Head of caudate nucleus (tissue), 42 donors: Measurements from ENCODE around the gene ADGRL1.
"Not testable (repeated sequence)": the region's sequence is repeated elsewhere in the genome, so short reads cannot be mapped to it uniquely, and the experiment has no call there.

Experiments used
- DNase-seq, 42 donors: peaks; one replicate each; pipeline versions ENCODE4 v3.0.0 to v3.0.0-alpha.2; 2020 to 2021; ENCODE audit warnings: mixed read lengths in 7 of 42
- intact Hi-C: fragments of 100-400 bp; cut with DNase I; formaldehyde crosslinking; loops from one replicate; pipeline ENCODE4 v1.15.0; 2022

The ADGRL1 gene

DNA sequence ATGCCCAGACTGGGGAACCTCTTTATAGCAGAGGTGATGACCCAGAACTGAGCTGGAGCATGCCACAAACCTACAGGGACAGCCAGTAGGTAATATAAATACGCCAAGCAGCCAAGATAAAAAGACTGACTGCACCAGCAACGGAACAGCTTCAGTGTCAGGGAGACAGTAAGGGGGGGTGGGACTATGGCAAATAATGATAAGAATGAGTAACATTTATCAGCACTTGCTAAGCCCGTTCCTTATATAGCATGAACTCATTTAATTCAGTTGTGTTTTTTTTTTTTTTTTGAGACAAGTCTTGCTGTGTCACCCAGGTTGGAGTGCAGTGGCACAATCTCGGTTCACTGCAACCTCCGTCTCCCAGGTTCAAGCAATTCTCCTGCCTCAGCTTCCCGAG is 20.5 kb upstream of the ADGRL1 start:
- DNase-seq, intact Hi-C loops: not testable (repeated sequence)

DNA sequence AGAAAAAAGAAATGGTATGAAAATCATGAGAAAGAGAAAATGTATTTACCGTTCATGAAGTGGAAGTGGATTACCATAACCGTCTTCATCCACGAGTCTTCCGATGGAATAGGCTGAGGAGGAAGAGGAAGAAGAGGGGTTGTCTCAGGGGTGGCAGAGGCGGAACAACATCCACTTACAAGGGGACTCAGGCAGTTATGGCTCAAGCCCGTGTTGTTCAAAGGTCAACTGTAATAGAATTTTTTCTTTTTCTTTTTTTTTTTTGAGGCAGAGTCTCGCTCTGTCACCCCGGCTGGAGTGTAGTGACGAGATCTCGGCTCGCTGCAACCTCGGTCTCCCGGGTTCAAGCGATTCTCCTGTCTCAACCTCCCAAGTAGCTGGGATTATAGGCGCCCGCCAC is 16.9 kb upstream of the ADGRL1 start:
- intact Hi-C loops = no loop called here
- DNase-seq = no peak

- intact Hi-C loops = not testable (repeated sequence)
- peak in 41 of 42 donors; percentile 33 to 89 (median 69) for DNase-seq
These were observed 15.4 kb upstream of the ADGRL1 start for GRCh38 chr19:14221345-14221744.

DNA sequence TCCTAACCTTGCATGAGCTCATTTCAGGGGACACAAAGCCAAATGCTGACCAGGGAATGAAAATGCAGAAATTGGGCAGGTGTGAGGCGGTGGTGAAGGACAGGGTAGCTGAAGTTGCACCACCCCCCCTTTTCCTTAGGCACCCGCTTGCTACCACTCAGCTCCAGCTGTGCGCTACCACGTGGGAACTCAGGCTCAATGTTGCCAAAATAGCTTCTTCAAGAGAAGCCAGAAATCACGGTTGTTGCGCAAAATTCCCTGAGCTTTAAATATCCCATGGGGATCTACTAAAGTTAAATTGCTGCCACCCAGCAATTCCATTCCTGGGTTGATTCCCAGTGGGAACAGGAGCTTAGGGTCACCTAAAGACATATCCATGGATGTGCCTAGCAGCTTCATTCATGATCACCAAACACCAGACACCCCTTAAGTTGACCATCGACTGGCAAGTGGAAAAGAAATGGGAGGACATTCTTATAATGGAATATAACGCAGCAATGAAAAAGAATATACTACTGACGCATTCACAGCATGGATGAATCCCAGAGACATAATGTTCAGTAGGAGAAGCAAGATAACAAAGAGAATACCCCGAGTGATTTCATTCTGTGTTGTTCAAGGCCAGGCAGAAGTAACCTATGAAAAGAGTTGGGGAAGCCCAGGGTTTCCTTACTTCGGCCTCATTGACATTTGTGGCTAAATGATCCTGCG is 12.8 kb upstream of the ADGRL1 start:
- intact Hi-C loops = no loop called here

DNA sequence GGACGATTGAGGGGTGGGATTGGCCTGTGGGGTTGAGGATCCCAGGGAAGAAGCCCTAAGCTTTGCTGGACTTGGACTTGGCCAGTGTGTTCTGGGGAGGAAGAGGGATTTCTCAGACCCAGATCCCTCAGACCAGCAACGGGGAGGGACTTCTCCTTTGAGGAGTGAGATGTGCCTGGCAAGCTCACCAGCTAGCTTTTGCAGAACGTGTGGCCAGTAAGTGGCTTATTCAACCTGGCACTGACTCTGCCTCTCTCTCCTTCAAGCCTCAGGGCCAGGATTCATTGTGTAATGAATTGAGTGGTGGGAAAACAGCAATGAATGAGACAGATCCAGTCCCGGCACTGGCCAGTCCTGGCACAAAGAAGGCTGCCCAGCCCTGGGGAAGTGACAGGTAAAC is 11.9 kb upstream of the ADGRL1 start:
- DNase-seq, intact Hi-C loops: not testable (repeated sequence)

More for the DNA sequence above, 12.8 kb upstream of the ADGRL1 start:
- DNase-seq = peak in 5 of 42 donors; percentile 18 to 58 (median 46)

DNA sequence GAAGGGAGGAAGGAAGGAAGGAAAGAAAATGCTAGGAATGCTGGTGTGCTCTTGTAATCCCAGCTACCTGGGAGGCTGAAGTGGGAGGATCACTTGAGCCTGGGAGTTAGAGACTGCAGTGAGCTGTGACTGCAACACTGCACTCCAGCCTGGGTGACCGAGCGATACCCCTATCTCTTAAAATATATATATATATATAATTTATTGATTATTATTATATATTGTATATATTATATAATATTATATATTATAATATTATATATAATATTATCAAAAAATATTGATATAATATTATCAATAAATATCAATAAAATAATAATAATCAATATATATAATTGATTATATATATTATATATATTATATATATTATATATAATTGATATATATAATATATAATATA is 8.6 kb upstream of the ADGRL1 start:
- intact Hi-C loops = no loop called here
- DNase-seq = no peak

DNA sequence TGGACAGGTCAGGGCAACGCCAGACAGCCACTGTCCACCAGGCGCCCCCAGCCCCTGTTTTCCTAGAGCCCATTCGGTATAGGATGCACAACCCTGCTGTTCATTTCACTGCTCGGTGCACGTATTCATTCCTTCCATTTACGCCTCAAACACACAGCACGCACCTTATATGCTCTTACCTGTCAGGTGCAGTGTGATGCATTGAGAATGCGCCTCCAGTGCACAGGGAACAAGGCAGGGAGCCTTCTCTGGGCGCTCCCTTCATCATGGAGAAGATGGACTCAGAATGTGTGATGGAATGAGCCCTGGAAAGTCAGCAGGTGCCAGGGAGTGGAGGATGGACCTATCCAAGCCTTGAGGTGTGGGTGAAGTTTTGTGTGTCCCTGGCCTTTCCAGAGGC is 4.2 kb upstream of the ADGRL1 start:
- intact Hi-C loops = not testable (repeated sequence)
- DNase-seq = peak in 5 of 42 donors; percentile 13 to 52 (median 37)

DNA sequence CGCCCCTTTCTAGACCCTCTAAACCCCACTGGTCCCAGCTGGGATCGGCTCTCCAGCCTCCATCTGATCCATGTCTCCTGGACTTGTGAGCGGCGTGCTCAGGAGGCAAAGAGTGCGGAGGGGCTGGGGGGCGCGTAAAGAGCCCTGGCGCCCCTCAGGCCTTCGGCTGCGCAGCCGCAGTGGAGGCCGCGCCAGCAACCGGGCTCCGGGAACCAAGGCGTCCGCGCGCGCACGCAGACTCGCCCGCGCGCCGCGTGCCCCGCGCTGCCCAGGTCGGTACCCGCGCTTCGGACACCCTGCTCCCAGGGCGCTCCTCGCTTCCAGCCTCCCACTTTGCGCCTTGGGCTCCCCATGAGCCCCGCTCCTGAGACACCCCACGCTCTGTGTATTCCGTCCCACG is 3.4 kb upstream of the ADGRL1 start:
- intact Hi-C loops = loop anchor here (5.0 to 10.0 kb wide), 2 partner anchors 135 to 288 kb away; partner anchors contain the start of gene GIPC1
- DNase-seq = peak in 16 of 42 donors; percentile 20 to 66 (median 52)

DNA sequence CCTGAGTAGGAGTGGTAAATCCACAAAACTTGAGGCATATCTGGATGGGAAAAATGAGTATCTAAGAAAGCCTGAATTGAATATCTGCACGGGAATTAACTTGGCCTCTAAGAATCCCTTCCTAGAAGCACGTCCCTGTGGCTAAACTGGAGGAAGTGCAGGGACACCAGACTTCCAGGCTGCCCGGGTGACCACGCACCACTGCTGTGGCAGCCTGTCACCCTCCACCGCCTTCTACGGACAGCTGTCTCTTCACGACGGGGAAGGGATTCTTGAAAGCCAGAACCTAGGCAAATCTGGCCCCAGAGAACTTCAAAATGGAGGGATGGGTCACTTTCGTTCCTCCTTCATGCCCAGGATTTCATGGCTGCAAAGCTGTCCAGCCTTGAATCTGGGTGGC is 2.5 kb upstream of the ADGRL1 start:
- DNase-seq = not testable (repeated sequence)

GRCh38 chr19:14207796-14208195 is 1.8 kb upstream of the ADGRL1 start:
- not testable (repeated sequence) for DNase-seq
- intact Hi-C loops = loop anchor here (5.0 to 10.0 kb wide), 2 partner anchors 137 to 290 kb away; partner anchors contain the start of gene GIPC1

More for the DNA sequence above, 2.5 kb upstream of the ADGRL1 start:
- intact Hi-C loops = loop anchor here (5.0 to 10.0 kb wide), 2 partner anchors 136 to 289 kb away; partner anchors contain the start of gene GIPC1

- intact Hi-C loops = loop anchor here (5.0 to 10.0 kb wide), 2 partner anchors 138 to 290 kb away; partner anchors contain the start of gene GIPC1
- DNase-seq = peak; percentile 85 to 97 (median 93)
These were observed 1.1 kb upstream of the ADGRL1 start for GRCh38 chr19:14206737-14207726.

GRCh38 chr19:14206308-14206707 is 339 bp upstream of the ADGRL1 start:
- peak in 3 of 42 donors; percentile 20 to 47 (median 35) for DNase-seq
- intact Hi-C loops = loop anchor here (5.0 to 10.0 kb wide), 2 partner anchors 138 to 291 kb away; partner anchors contain the start of gene GIPC1

GRCh38 chr19:14204676-14205451 is 1.1 kb downstream of the ADGRL1 start:
- peak in 17 of 42 donors; percentile 29 to 67 (median 58) for DNase-seq
- intact Hi-C loops = loop anchor here (5.0 to 10.0 kb wide), 2 partner anchors 140 to 292 kb away; partner anchors contain the start of gene GIPC1

DNA sequence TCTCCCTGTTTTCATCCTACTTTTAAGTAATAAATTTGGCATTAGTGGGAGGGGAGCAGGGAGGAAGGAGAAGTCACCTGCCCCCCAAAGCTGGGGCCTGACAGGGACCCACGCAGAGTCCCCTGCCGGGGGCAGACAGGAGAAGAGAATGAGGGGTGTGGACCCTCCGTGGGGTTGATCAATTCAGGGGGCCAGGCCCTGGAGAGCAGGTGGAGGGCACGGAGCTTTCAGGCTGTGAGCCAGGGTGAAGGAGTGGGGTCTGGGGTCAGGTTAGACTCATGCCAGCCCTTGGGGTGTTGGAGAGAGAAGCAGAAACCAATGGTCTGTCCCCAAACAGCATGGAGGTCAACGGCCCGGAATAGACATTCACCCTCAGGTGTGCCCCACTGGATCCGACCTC is 1.8 kb downstream of the ADGRL1 start:
- DNase-seq = not testable (repeated sequence)
- intact Hi-C loops = loop anchor here (10.0 kb wide), 1 partner anchor 141 kb away; no protein-coding TSS in a partner anchor

- DNase-seq = not testable (repeated sequence)
- intact Hi-C loops = loop anchor here (10.0 kb wide), 1 partner anchor 141 kb away; no protein-coding TSS in a partner anchor
These were observed 2.2 kb downstream of the ADGRL1 start for GRCh38 chr19:14203788-14204187.

GRCh38 chr19:14203177-14203576 is 2.8 kb downstream of the ADGRL1 start:
- intact Hi-C loops = loop anchor here (10.0 kb wide), 1 partner anchor 142 kb away; no protein-coding TSS in a partner anchor
- DNase-seq = peak in 5 of 42 donors; percentile 15 to 47 (median 31)

DNA sequence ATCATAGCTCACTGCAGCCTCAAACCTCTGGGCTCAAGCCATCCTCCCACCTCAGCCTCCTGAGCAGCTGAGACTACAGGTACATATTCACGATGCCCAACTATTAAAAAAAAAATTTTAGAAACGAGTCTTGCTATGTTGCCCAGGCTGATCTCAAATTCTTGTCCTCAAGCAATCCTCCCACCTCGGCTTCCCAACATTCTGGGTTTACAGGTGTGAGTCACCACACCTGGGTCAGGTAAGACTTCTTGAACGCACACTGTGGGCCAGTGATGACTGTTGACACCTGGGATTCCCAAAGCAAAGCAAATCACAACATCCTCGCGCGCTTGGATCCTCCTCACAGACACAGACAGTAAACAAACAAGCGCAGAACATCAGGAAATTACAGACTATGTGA is 4.5 kb downstream of the ADGRL1 start:
- intact Hi-C loops = loop anchor here (10.0 kb wide), 1 partner anchor 143 kb away; no protein-coding TSS in a partner anchor
- not testable (repeated sequence) for DNase-seq
